HL-60 (cell line): ENCODE measurements around the gene ATP6V1D.

ENCODE experiments used
- CTCF ChIP-seq: IDR thresholded peaks from one replicate; pipeline ENCODE4 v1.5.1; 2011; ENCODE audit warnings: low read length, control low read depth, inconsistent platforms; ENCODE audit not compliant: insufficient read depth
- GABPA ChIP-seq: IDR thresholded peaks from 2 replicates; pipeline ENCODE4 v1.6.1; 2012; ENCODE audit warnings: low read depth
- POLR2AphosphoS5 ChIP-seq: IDR thresholded peaks from 2 replicates; pipeline ENCODE4 v1.6.1; 2012; ENCODE audit warnings: low read depth
- REST ChIP-seq: IDR thresholded peaks from 2 replicates; pipeline ENCODE4 v1.6.1; 2012; ENCODE audit warnings: low read depth; ENCODE audit not compliant: insufficient replicate concordance
- SPI1 ChIP-seq: IDR thresholded peaks from 2 replicates; pipeline ENCODE4 v1.6.1; 2012; ENCODE audit warnings: low read depth, mild to moderate bottlenecking, borderline replicate concordance

- TF ChIP-seq CTCF (no peak), REST (no peak), POLR2AphosphoS5 (no peak), GABPA (no peak), SPI1 (no peak)
Measured at GRCh38 chr14:67319142-67319541, 40.5 kb downstream of the ATP6V1D start.
